HepG2 (cell line): ENCODE measurements around the gene SEC16A. TPM values are rescaled to one million over a fixed set of nuclear protein-coding genes. Genes with fewer than 3 reads are reported as not detected.

Experiments
- ATAC-seq: fragments of 200-7000 bp; cut with Tn5 transposase; 3 replicates; pipeline ENCODE4 v1.9.1; 2020; ENCODE audit warnings: mild to moderate bottlenecking, moderate library complexity
- BruUV-seq: library from RNA; stranded (reverse); fragments of 400-500 nt; replicated peaks from 2 replicates; lab custom pipeline; 2021; lab: Mats Ljungman, UMichigan
- CTCF ChIA-PET: fragments of 300-600 bp; formaldehyde crosslinking; extraction: SDS; loops from one replicate; lab custom pipeline; 2021; ENCODE audit warnings: low total read pairs, inconsistent platforms, low intra/inter-chr PET ratio; lab: Yijun Ruan, JAX
- POLR2A ChIA-PET: fragments of 350-600 bp; sonication (Branson Sonifier 250); formaldehyde crosslinking; loops from one replicate; lab custom pipeline; 2020; ENCODE audit warnings: antibody characterized with exemption, inconsistent platforms; lab: Yijun Ruan, JAX
- DNase-seq: peaks from one replicate; pipeline ENCODE4 v3.0.0-alpha.2; 2015; ENCODE audit warnings: low spot score
- FAIRE-seq: peaks from 3 replicates; lab custom pipeline; 2011; peaks lifted over from hg19 to GRCh38; lab: Jason Lieb, UNC
- H2AFZ ChIP-seq: one replicate; pipeline ENCODE4 v1.6.1; 2011; ENCODE audit warnings: low read length, inconsistent platforms
- H3K27ac ChIP-seq: fragments of 300-600 bp; 3 replicates; pipeline ENCODE4 v1.8.0; 2011; ENCODE audit warnings: mixed run types, mild to moderate bottlenecking, mixed read lengths, low read length, inconsistent platforms; ENCODE audit not compliant: insufficient read depth; ENCODE audit errors: extremely low read length
- H3K27me3 ChIP-seq, 2 experiments: fragments of 200-600 bp in 1 of 2; 2 replicates in 1 of 2; 3 replicates in 1 of 2; pipeline versions ENCODE4 v1.6.0 to v1.8.0; 2011; ENCODE audit warnings: low read length in 2 of 2, mild to moderate bottlenecking in 2 of 2, moderate library complexity in 2 of 2, inconsistent platforms in 1 of 2; ENCODE audit not compliant: insufficient read depth in 2 of 2, control insufficient read depth in 1 of 2
- H3K36me3 ChIP-seq, 2 experiments: fragments of 200-600 bp in 1 of 2; replicated peaks in 1 of 2; 2 replicates in 1 of 2; 3 replicates in 1 of 2; pipeline versions ENCODE4 v1.5.1 to v1.8.0; 2011; ENCODE audit warnings: low read length in 2 of 2, inconsistent platforms in 1 of 2; ENCODE audit not compliant: insufficient read depth in 2 of 2, control insufficient read depth in 1 of 2
- H3K4me1 ChIP-seq: 2 replicates; pipeline ENCODE4 v1.5.1; 2012; ENCODE audit warnings: low read length, inconsistent platforms; ENCODE audit not compliant: insufficient read depth
- H3K4me2 ChIP-seq: 2 replicates; pipeline ENCODE4 v1.6.0; 2011; ENCODE audit warnings: low read depth, low read length, inconsistent platforms
- H3K4me3 ChIP-seq, 3 experiments: fragments of 200-600 bp in 1 of 3; sonication (generic), shearing (Covaris generic) in 1 of 3; replicated peaks in 1 of 3; 2 replicates each; pipeline ENCODE4 v1.5.1; 2011 to 2016; ENCODE audit warnings: low read length in 3 of 3, inconsistent platforms in 2 of 3, low read depth in 2 of 3, mild to moderate bottlenecking in 2 of 3, control low read depth in 1 of 3, mixed read lengths in 1 of 3; ENCODE audit not compliant: insufficient read depth in 1 of 3
- H3K79me2 ChIP-seq: one replicate; pipeline ENCODE4 v1.6.1; 2011; ENCODE audit warnings: low read length, inconsistent platforms; ENCODE audit not compliant: insufficient read depth
- H3K9ac ChIP-seq: 2 replicates; pipeline ENCODE4 v1.6.0; 2011; ENCODE audit warnings: mild to moderate bottlenecking, low read depth, low read length, inconsistent platforms; ENCODE audit not compliant: insufficient read depth
- H3K9me3 ChIP-seq: 2 replicates; pipeline ENCODE4 v1.5.1; 2012; ENCODE audit warnings: mild to moderate bottlenecking, low read length
- H4K20me1 ChIP-seq: 2 replicates; pipeline ENCODE4 v1.6.0; 2011; ENCODE audit warnings: inconsistent platforms, mild to moderate bottlenecking, low read length, moderate library complexity; ENCODE audit not compliant: insufficient read depth
- HIVEP1 ChIP-seq: sonication (generic); formaldehyde crosslinking; IDR thresholded peaks from 2 replicates; pipeline ENCODE4 v1.4.0; 2020; ENCODE audit warnings: mild to moderate bottlenecking, missing genetic modification reagents
- HMGXB4 ChIP-seq, 2 experiments: sonication (generic) in 1 of 2; formaldehyde crosslinking in 1 of 2; IDR thresholded peaks; 2 replicates each; pipeline versions ENCODE4 v1.4.0 to v1.6.1; 2018 to 2020; ENCODE audit warnings: missing genetic modification reagents in 2 of 2, borderline replicate concordance in 1 of 2, low read depth in 1 of 2, mild to moderate bottlenecking in 1 of 2, missing biosample characterization in 1 of 2
- HNRNPLL ChIP-seq: fragments of 200-400 bp; formaldehyde crosslinking; IDR thresholded peaks from 2 replicates; pipeline ENCODE4 v1.6.1; 2017; ENCODE audit warnings: mild to moderate bottlenecking, low read depth, low read length; ENCODE audit not compliant: poor library complexity, severe bottlenecking
- HOXA7 ChIP-seq: sonication (generic); formaldehyde crosslinking; IDR thresholded peaks from 2 replicates; pipeline ENCODE4 v1.8.1; 2022; ENCODE audit warnings: mild to moderate bottlenecking, missing genetic modification reagents, moderate library complexity
- HOXD1 ChIP-seq: sonication (generic); formaldehyde crosslinking; IDR thresholded peaks from 2 replicates; pipeline ENCODE4 v1.5.0; 2020; ENCODE audit warnings: missing genetic modification reagents
- KLF16 ChIP-seq, 2 experiments: sonication (generic) in 1 of 2; formaldehyde crosslinking in 1 of 2; IDR thresholded peaks; 2 replicates each; pipeline versions ENCODE4 v1.6.1 to v1.8.0; 2016 to 2023; ENCODE audit warnings: missing genetic modification reagents in 2 of 2, missing compliant biosample characterization in 1 of 2
- PAX8 ChIP-seq: sonication (generic); formaldehyde crosslinking; IDR thresholded peaks from 2 replicates; pipeline ENCODE4 v1.8.0; 2022; ENCODE audit warnings: mild to moderate bottlenecking, missing genetic modification reagents, borderline replicate concordance
- PHF21A ChIP-seq: sonication (generic); formaldehyde crosslinking; IDR thresholded peaks from 2 replicates; pipeline ENCODE4 v1.5.0; 2020; ENCODE audit warnings: mild to moderate bottlenecking, missing genetic modification reagents
- RARG ChIP-seq: sonication (generic); formaldehyde crosslinking; IDR thresholded peaks from 2 replicates; pipeline ENCODE4 v1.4.0; 2020; ENCODE audit warnings: low read depth, mild to moderate bottlenecking, missing genetic modification reagents
- YEATS4 ChIP-seq: sonication (generic); formaldehyde crosslinking; IDR thresholded peaks from 2 replicates; pipeline ENCODE4 v1.4.0; 2020; ENCODE audit warnings: missing genetic modification reagents, borderline replicate concordance
- ZC3H13 ChIP-seq: sonication (generic); formaldehyde crosslinking; IDR thresholded peaks from 2 replicates; pipeline ENCODE4 v1.8.1; 2023; ENCODE audit warnings: mild to moderate bottlenecking, missing genetic modification reagents, moderate library complexity
- ZNF296 ChIP-seq: sonication (generic); formaldehyde crosslinking; conservative IDR thresholded peaks from 2 replicates; pipeline ENCODE4 v1.5.0; 2020; ENCODE audit warnings: mild to moderate bottlenecking, missing genetic modification reagents
- ZNF33B ChIP-seq: sonication (generic); formaldehyde crosslinking; IDR thresholded peaks from 2 replicates; pipeline ENCODE4 v1.5.1; 2020; ENCODE audit warnings: mild to moderate bottlenecking, missing genetic modification reagents
- ZNF768 ChIP-seq: sonication (generic); formaldehyde crosslinking; IDR thresholded peaks from 2 replicates; pipeline ENCODE4 v1.4.0; 2020; ENCODE audit warnings: missing genetic modification reagents
- WGBS: methylation state at CpG from one replicate; pipeline ENCODE4 v1.1.6; 2017; ENCODE audit warnings: low lambda C conversion rate; 5-methylcytosine and 5-hydroxymethylcytosine counted together
- in situ Hi-C: cut with HindIII; loops from 2 replicates; pipeline ENCODE4 v1.10.0; 2017; ENCODE audit warnings: low pct_unique_long_range_greater_than_20kb; ENCODE audit not compliant: extremely low pct_ligation_motif_present
- intact Hi-C: fragments of 100-400 bp; cut with micrococcal nuclease; formaldehyde crosslinking; loops from one replicate; pipeline ENCODE4 v1.10.0; 2022; ENCODE audit not compliant: unreplicated experiment
- polyA plus RNA-seq, 8 experiments: library from polyadenylated mRNA; depleted of rRNA in 3 of 8; stranded (reverse) in 7 of 8; unstranded in 1 of 8; fragments of >200 nt; fragmentation: Illumina TruSeq in 4 of 8; extraction: Trizol in 4 of 8; gene quantifications; 2 replicates each; pipeline versions ENCODE4 v1.2.1 to v1.2.3, GENCODE V29; 2011 to 2016; ENCODE audit warnings: low read depth in 4 of 8, missing spikeins in 1 of 8, mixed read lengths in 1 of 8; ENCODE audit not compliant: insufficient read depth in 1 of 8
- total RNA-seq, 5 experiments: library from RNA; depleted of rRNA; stranded (reverse); fragments of >200 nt; fragmentation: Illumina TruSeq; extraction: Trizol; gene quantifications; 2 replicates each; pipeline ENCODE4 v1.2.3, GENCODE V29; 2016; ENCODE audit warnings: low read depth in 1 of 5
- TF ChIP-seq, protein P1 (sequence below): sonication (generic); formaldehyde crosslinking; IDR thresholded peaks from 2 replicates; pipeline ENCODE4 v1.5.0; 2020; ENCODE audit warnings: missing genetic modification reagents

The SEC16A gene
- total and polyA plus RNA-seq, 2 of the 13 experiments (the other 11 are each of a cell fraction or from before 2014, with no cell fraction given) = 15.9 to 18.9 TPM

DNA sequence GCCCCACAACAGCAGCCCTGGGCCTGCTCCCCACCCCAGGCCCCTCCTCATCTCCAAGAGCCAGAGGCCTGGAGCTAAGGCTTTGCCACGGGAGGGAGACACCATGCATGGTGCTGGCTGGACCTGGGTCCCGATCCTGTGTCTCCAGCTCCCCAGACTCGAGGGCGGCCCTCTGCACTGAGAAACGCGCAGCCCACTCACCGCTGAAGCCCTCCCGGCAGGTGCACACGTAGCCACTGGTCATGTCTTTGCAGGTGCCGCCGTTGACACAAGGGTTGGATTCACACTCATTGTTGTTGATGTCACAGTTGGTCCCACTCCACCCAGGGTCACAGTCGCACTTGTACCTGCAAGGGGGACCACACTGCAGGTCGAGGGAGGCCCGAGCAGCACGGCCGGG lies 30.4 kb upstream of the SEC16A start:
- ATAC-seq = no peak
- H3K9ac ChIP-seq = no peak overlapping the region
- H3K4me3 ChIP-seq = no peak overlapping the region
- WGBS = 70% methylated on average over 2 of the region's 16 CpGs
- BruUV-seq = no TSS peak
- H3K9me3 ChIP-seq = no peaks in the 10 kb centered on the region
- H3K4me1 ChIP-seq = peaks cover 7% of the 10 kb centered on the region; the same call in 1 of the 2 replicates
- no peak overlapping the region for H3K27ac ChIP-seq
- no peaks in the 10 kb centered on the region for H4K20me1 ChIP-seq
- H2AFZ ChIP-seq = no peak overlapping the region
- no peak overlapping the region for H3K4me2 ChIP-seq
- FAIRE-seq = no peak
- no peak for TF ChIP-seq PAX8 (CRISPR knock-in tag)
- no peak for TF ChIP-seq ZNF296 (CRISPR knock-in tag)
- TF ChIP-seq HOXD1 (CRISPR knock-in tag) = no peak
- no peak for TF ChIP-seq HNRNPLL
- 0 out of 2 replicates have a peak, but pooled peaks have one; percentile 15 for TF ChIP-seq ZNF768 (CRISPR knock-in tag)
- TF ChIP-seq PHF21A = no peak
- TF ChIP-seq KLF16 (CRISPR knock-in tag; IDR thresholded peaks at IDR 0.05) = no peak
- no peak for TF ChIP-seq YEATS4 (CRISPR knock-in tag)
- no peaks in the 10 kb centered on the region for H3K27me3 ChIP-seq
- no peaks in the 10 kb centered on the region for H3K79me2 ChIP-seq
- in situ Hi-C loops (no loop called here), intact Hi-C loops (no loop called here)
- ChIA-PET POLR2A (no interaction called here), CTCF (no interaction called here)
- H3K36me3 ChIP-seq = no peaks in the 10 kb centered on the region
- no peak for DNase-seq

DNA sequence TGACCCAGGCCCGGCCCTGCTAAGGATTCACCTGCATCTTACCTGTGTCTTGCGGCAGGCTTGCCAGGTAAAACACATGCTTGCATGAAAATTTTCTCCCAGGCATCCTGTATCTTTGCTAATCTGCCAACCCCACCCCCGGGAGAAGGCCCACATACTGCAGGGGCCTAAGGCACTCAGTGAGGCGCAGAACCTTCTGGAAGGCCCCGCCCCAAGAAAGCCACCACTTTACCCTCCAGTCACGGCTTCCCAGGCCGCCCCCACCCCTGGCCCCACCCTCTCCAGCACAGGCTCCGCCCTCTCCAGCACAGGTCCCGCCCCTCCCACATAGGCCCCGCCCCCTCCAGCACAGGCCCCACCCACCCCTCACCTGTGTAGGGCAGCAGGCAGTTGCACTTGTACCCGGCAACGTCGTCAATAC lies 29.8 kb upstream of the SEC16A start:
- 82% methylated on average over 2 of the region's 13 CpGs for WGBS
- DNase-seq (no peak), FAIRE-seq (no peak), ATAC-seq (no peak)
- no peak for TF ChIP-seq HMGXB4 (CRISPR knock-in tag; IDR thresholded peaks at IDR 0.05; ENCODE audit: borderline replicate concordance in 1 of 2, low read depth in 1 of 2)
- TF ChIP-seq HOXA7 = no peak
- TF ChIP-seq HIVEP1 (CRISPR knock-in tag) = no peak
- no peak for TF ChIP-seq ZC3H13 (CRISPR knock-in tag)
- no peak for TF ChIP-seq ZNF33B (CRISPR knock-in tag)
- TF ChIP-seq, protein P1, sequence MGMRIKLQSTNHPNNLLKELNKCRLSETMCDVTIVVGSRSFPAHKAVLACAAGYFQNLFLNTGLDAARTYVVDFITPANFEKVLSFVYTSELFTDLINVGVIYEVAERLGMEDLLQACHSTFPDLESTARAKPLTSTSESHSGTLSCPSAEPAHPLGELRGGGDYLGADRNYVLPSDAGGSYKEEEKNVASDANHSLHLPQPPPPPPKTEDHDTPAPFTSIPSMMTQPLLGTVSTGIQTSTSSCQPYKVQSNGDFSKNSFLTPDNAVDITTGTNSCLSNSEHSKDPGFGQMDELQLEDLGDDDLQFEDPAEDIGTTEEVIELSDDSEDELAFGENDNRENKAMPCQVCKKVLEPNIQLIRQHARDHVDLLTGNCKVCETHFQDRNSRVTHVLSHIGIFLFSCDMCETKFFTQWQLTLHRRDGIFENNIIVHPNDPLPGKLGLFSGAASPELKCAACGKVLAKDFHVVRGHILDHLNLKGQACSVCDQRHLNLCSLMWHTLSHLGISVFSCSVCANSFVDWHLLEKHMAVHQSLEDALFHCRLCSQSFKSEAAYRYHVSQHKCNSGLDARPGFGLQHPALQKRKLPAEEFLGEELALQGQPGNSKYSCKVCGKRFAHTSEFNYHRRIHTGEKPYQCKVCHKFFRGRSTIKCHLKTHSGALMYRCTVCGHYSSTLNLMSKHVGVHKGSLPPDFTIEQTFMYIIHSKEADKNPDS (CRISPR knock-in tag) = no peak
- no peak for TF ChIP-seq RARG (CRISPR knock-in tag)
- ChIA-PET CTCF (no interaction called here), POLR2A (no interaction called here)
- Histone ChIP-seq H4K20me1 (no peaks in the 10 kb centered on the region), H3K27ac (no peak overlapping the region), H3K4me1 (peaks cover 7% of the 10 kb centered on the region; the same call in 1 of the 2 replicates), H3K36me3 (no peaks in the 10 kb centered on the region), H3K9ac (no peak overlapping the region), H3K4me3 (no peak overlapping the region), H3K79me2 (no peaks in the 10 kb centered on the region), H3K27me3 (no peaks in the 10 kb centered on the region), H3K4me2 (no peak overlapping the region), H3K9me3 (no peaks in the 10 kb centered on the region), H2AFZ (no peak overlapping the region)
- intact Hi-C loops = no loop called here
- in situ Hi-C loops = no loop called here
- no TSS peak for BruUV-seq
